IMR-90 (cell line): ENCODE results near the gene JADE3. TPM values are rescaled to one million over a fixed set of nuclear protein-coding genes. Genes with fewer than 3 reads are reported as not detected.
A peak's percentile ranks its signal among the peaks of the same experiment; 100 is the strongest.

Experiments
- ATAC-seq: fragments of 200-7000 bp; cut with Tn5 transposase; 2 replicates; pipeline ENCODE4 v1.9.1; 2020; ENCODE audit warnings: low read depth, mild to moderate bottlenecking, moderate library complexity
- BruUV-seq: library from RNA; stranded (reverse); fragments of 400-500 nt; replicated peaks from 2 replicates; lab custom pipeline; 2021; lab: Mats Ljungman, UMichigan
- CTCF ChIA-PET: fragments of 300-600 bp; formaldehyde crosslinking; extraction: SDS; loops from one replicate; lab custom pipeline; 2021; ENCODE audit warnings: antibody characterized with exemption; lab: Yijun Ruan, JAX
- POLR2A ChIA-PET: fragments of 300-600 bp; sonication (Branson Sonifier 250); formaldehyde crosslinking; loops from one replicate; lab custom pipeline; 2022; ENCODE audit warnings: antibody characterized with exemption; ENCODE audit not compliant: unreplicated experiment; lab: Charles Lee
- DNase-seq: peaks from one replicate; pipeline ENCODE4 v3.0.0; 2013
- H2AFZ ChIP-seq: replicated peaks from 2 replicates; pipeline ENCODE3; 2013; ENCODE audit warnings: low read length, mild to moderate bottlenecking; ENCODE audit not compliant: poor library complexity
- H2AK5ac ChIP-seq: 2 replicates; pipeline ENCODE4 v1.6.1; 2013; ENCODE audit warnings: low read depth, low read length, inconsistent platforms
- H2AK9ac ChIP-seq: replicated peaks from 2 replicates; pipeline ENCODE3; 2013; ENCODE audit warnings: mild to moderate bottlenecking, low read depth, low read length, moderate library complexity; ENCODE audit not compliant: poor library complexity
- H2BK120ac ChIP-seq: 2 replicates; pipeline ENCODE4 v1.6.1; 2013; ENCODE audit warnings: low read depth, low read length, inconsistent platforms
- H2BK15ac ChIP-seq: 3 replicates; pipeline ENCODE4 v1.6.1; 2013; ENCODE audit warnings: low read depth, low read length, inconsistent platforms
- H2BK20ac ChIP-seq: 2 replicates; pipeline ENCODE4 v1.6.1; 2013; ENCODE audit warnings: low read depth, mild to moderate bottlenecking, inconsistent platforms, low read length, moderate library complexity
- H2BK5ac ChIP-seq: 2 replicates; pipeline ENCODE4 v1.6.1; 2013; ENCODE audit warnings: mild to moderate bottlenecking, low read depth, low read length, inconsistent platforms; ENCODE audit not compliant: poor library complexity, severe bottlenecking
- H3K14ac ChIP-seq: replicated peaks from 2 replicates; pipeline ENCODE4 v1.6.1; 2013; ENCODE audit warnings: low read depth, low read length, inconsistent platforms
- H3K18ac ChIP-seq: 2 replicates; pipeline ENCODE4 v1.6.1; 2013; ENCODE audit warnings: low read depth, low read length, control low read depth
- H3K23ac ChIP-seq: 2 replicates; pipeline ENCODE4 v1.6.1; 2013; ENCODE audit warnings: low read depth, low read length, inconsistent platforms
- H3K27ac ChIP-seq: 2 replicates; pipeline ENCODE4 v1.5.1; 2013; ENCODE audit warnings: mild to moderate bottlenecking, control low read depth, low read length; ENCODE audit not compliant: insufficient read depth
- H3K27me3 ChIP-seq: 2 replicates; pipeline ENCODE4 v1.6.1; 2013; ENCODE audit warnings: low read length; ENCODE audit not compliant: control insufficient read depth, insufficient read depth
- H3K36me3 ChIP-seq: 2 replicates; pipeline ENCODE4 v1.6.1; 2013; ENCODE audit warnings: low read length, mixed read lengths; ENCODE audit not compliant: control insufficient read depth, insufficient read depth
- H3K4ac ChIP-seq: 2 replicates; pipeline ENCODE4 v1.6.1; 2013; ENCODE audit warnings: low read depth, low read length, inconsistent platforms
- H3K4me1 ChIP-seq: 2 replicates; pipeline ENCODE4 v1.6.1; 2013; ENCODE audit warnings: low read length, mixed read lengths; ENCODE audit not compliant: control insufficient read depth, insufficient read depth
- H3K4me2 ChIP-seq: 2 replicates; pipeline ENCODE4 v1.6.1; 2013; ENCODE audit warnings: low read depth, mild to moderate bottlenecking, control low read depth, low read length, moderate library complexity
- H3K4me3 ChIP-seq: 2 replicates; pipeline ENCODE4 v1.5.1; 2013; ENCODE audit warnings: low read depth, mild to moderate bottlenecking, control low read depth, low read length, moderate library complexity; ENCODE audit not compliant: insufficient read depth
- H3K56ac ChIP-seq: 2 replicates; pipeline ENCODE4 v1.6.1; 2013; ENCODE audit warnings: low read length, inconsistent platforms; ENCODE audit not compliant: insufficient read depth; ENCODE audit errors: extremely low read depth
- H3K79me1 ChIP-seq, 2 experiments: 2 replicates each; pipeline ENCODE4 v1.6.1; 2013; ENCODE audit warnings: low read length in 2 of 2, inconsistent platforms in 1 of 2, low read depth in 1 of 2
- H3K9ac ChIP-seq: 2 replicates; pipeline ENCODE4 v1.6.1; 2013; ENCODE audit warnings: low read depth, low read length, control low read depth
- H3K9me1 ChIP-seq: 2 replicates; pipeline ENCODE4 v1.6.1; 2013; ENCODE audit warnings: low read length, inconsistent platforms; ENCODE audit not compliant: insufficient read depth
- H3K9me3 ChIP-seq: 2 replicates; pipeline ENCODE4 v1.6.1; 2013; ENCODE audit warnings: low read length; ENCODE audit not compliant: control insufficient read depth, insufficient read depth
- H4K20me1 ChIP-seq: 2 replicates; pipeline ENCODE4 v1.6.1; 2013; ENCODE audit warnings: low read length, inconsistent platforms; ENCODE audit not compliant: insufficient read depth
- H4K5ac ChIP-seq: 2 replicates; pipeline ENCODE4 v1.6.1; 2013; ENCODE audit warnings: mild to moderate bottlenecking, low read depth, low read length, control low read depth
- H4K8ac ChIP-seq, 2 experiments: 2 replicates each; pipeline ENCODE4 v1.6.1; 2013; ENCODE audit warnings: low read depth in 2 of 2, low read length in 2 of 2, control low read depth in 1 of 2, inconsistent platforms in 1 of 2
- H4K91ac ChIP-seq: 2 replicates; pipeline ENCODE4 v1.6.1; 2013; ENCODE audit warnings: low read depth, low read length, inconsistent platforms; ENCODE audit not compliant: insufficient read depth
- BHLHE40 ChIP-seq: fragments of 150-350 bp; IDR thresholded peaks from 2 replicates; pipeline ENCODE4 v1.6.1; 2016; ENCODE audit warnings: mild to moderate bottlenecking, low read depth, low read length
- FOS ChIP-seq: fragments of 150-350 bp; IDR thresholded peaks from 2 replicates; pipeline ENCODE4 v1.6.1; 2016; ENCODE audit warnings: low read depth, low read length
- MAZ ChIP-seq: IDR thresholded peaks from 2 replicates; pipeline ENCODE4 v1.6.1; 2012; ENCODE audit warnings: low read depth, mild to moderate bottlenecking, low read length, improper control_type of control experiment, moderate library complexity, borderline replicate concordance
- MXI1 ChIP-seq: IDR thresholded peaks from 2 replicates; pipeline ENCODE4 v1.6.1; 2012; ENCODE audit warnings: low read depth, mild to moderate bottlenecking, low read length, moderate library complexity, borderline replicate concordance
- RAD21 ChIP-seq: IDR thresholded peaks from 2 replicates; pipeline ENCODE4 v1.6.1; 2012; ENCODE audit warnings: low read length, improper control_type of control experiment
- RFX5 ChIP-seq: IDR thresholded peaks from 2 replicates; pipeline ENCODE4 v1.8.0; 2012; ENCODE audit warnings: low read depth, mild to moderate bottlenecking, low read length, moderate library complexity
- WGBS, 2 experiments: methylation state at CpG; one replicate each; pipeline versions ENCODE4 v1.1.5 to v1.1.7; 2013; ENCODE audit warnings: missing lambda C conversion rate in 2 of 2; ENCODE audit not compliant: insufficient read length in 1 of 2; ENCODE audit errors: extremely low coverage in 2 of 2; 5-methylcytosine and 5-hydroxymethylcytosine counted together
- dilution Hi-C: fragments of 300-500 bp; cut with HindIII; formaldehyde crosslinking; loops from one replicate; pipeline ENCODE4 v1.14.3; 2018; ENCODE audit warnings: low sequenced_read_pairs; ENCODE audit not compliant: unreplicated experiment
- in situ Hi-C: fragments of 300-500 bp; cut with MboI; formaldehyde crosslinking; loops from 3 replicates; pipeline ENCODE4 v1.14.3; 2019; ENCODE audit warnings: low sequenced_read_pairs, inconsistent platforms, mixed read lengths
- intact Hi-C: fragments of 100-400 bp; cut with micrococcal nuclease; formaldehyde crosslinking; loops from 2 replicates; pipeline ENCODE4 v1.10.0; 2022
- polyA plus RNA-seq, 3 experiments: library from polyadenylated mRNA; depleted of rRNA; stranded (reverse); fragments of >200 nt; gene quantifications; 2 replicates each; pipeline ENCODE4 v1.2.3, GENCODE V29; 2012; ENCODE audit warnings: low replicate concordance in 1 of 3
- total RNA-seq: library from RNA; depleted of rRNA; stranded (reverse); fragments of >200 nt; gene quantifications from 2 replicates; pipeline ENCODE4 v1.2.3, GENCODE V29; 2012
- TF ChIP-seq, protein P1 (sequence below): conservative IDR thresholded peaks from 2 replicates; pipeline ENCODE4 v1.5.1; 2012; ENCODE audit warnings: mild to moderate bottlenecking, low read depth, low read length, improper control_type of control experiment
- TF ChIP-seq, protein P2 (sequence below): fragments of 150-350 bp; IDR thresholded peaks from 2 replicates; pipeline ENCODE4 v1.6.1; 2016; ENCODE audit warnings: low read depth, mild to moderate bottlenecking, low read length, moderate library complexity, borderline replicate concordance

The JADE3 gene
- total and polyA plus RNA-seq, 2 of the 4 experiments (the other 2 are of a cell fraction): 2.1 to 4.7 TPM

DNA sequence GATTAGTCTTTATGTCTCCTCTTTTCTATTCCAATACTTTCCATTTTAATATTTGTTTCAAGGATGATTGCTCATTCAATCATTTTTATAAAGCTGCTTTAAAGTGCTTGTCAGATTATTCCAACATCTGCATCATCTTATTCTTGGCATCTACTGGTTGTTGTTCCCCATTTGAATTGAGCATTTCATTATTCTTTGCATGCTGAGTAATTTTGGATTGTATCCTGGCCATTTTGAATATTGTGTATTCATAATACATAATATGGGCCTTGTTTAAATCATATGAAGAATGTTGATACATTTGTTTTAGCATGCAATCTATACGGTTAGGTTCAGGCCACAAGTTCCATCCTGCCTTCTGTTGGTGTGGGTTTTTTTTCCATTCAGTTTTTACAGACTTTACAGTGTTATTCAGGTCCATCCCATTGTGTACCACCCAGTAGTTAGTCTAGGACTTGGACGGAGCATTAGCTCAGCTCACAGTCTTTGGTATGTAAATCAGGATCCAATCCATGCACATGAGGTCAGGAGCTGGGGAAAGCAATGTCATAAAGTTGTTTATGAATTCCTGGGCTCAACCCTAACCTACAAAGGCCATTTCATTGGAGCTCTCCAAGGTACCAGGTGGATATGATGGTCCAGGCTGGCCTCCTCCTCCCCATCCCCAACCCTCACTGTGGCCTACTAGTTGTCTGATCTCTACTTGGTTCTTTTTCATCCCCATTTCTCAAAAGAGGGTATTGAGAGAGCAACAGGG, 186.3 kb downstream of the JADE3 start:
- H2AK9ac ChIP-seq: no peak overlapping the region
- no peak overlapping the region for H2AFZ ChIP-seq
- no peak overlapping the region for H2AK5ac ChIP-seq
- peaks cover 26% of the 10 kb centered on the region for H3K27me3 ChIP-seq
- ChIA-PET POLR2A (no interaction called here), CTCF (no interaction called here)
- no peaks in the 10 kb centered on the region for H4K20me1 ChIP-seq
- H2BK120ac ChIP-seq: no peak overlapping the region
- H3K18ac ChIP-seq: no peak overlapping the region
- no peak overlapping the region for H3K27ac ChIP-seq
- H3K4ac ChIP-seq: no peak overlapping the region
- 0 out of 2 replicates have a peak, but pooled peaks cover 3% of the 10 kb centered on the region for H3K9me3 ChIP-seq
- H3K14ac ChIP-seq: no peak overlapping the region
- no peak overlapping the region for H4K8ac ChIP-seq
- H3K9me1 ChIP-seq: no peaks in the 10 kb centered on the region
- H3K23ac ChIP-seq: no peak overlapping the region
- no peaks in the 10 kb centered on the region for H3K36me3 ChIP-seq
- H2BK15ac ChIP-seq: no peak overlapping the region
- no TSS peak for BruUV-seq
- no CpG with 5 or more reads among the region's 2 CpGs for WGBS, 2 experiments
- dilution Hi-C loops: no loop called here
- in situ Hi-C loops: no loop called here
- no peak overlapping the region for H2BK20ac ChIP-seq
- H3K4me1 ChIP-seq: no peaks in the 10 kb centered on the region
- no peak overlapping the region for H3K9ac ChIP-seq
- DNase-seq: no peak
- peak; percentile 35; the same call in 1 of the 2 replicates for ATAC-seq
- no peak overlapping the region for H4K5ac ChIP-seq
- H3K56ac ChIP-seq: no peak overlapping the region
- no peak overlapping the region for H3K4me3 ChIP-seq
- TF ChIP-seq FOS (no peak), RAD21 (no peak), RFX5 (no peak), BHLHE40 (no peak), MXI1 (no peak), MAZ (no peak)
- TF ChIP-seq, protein P1, sequence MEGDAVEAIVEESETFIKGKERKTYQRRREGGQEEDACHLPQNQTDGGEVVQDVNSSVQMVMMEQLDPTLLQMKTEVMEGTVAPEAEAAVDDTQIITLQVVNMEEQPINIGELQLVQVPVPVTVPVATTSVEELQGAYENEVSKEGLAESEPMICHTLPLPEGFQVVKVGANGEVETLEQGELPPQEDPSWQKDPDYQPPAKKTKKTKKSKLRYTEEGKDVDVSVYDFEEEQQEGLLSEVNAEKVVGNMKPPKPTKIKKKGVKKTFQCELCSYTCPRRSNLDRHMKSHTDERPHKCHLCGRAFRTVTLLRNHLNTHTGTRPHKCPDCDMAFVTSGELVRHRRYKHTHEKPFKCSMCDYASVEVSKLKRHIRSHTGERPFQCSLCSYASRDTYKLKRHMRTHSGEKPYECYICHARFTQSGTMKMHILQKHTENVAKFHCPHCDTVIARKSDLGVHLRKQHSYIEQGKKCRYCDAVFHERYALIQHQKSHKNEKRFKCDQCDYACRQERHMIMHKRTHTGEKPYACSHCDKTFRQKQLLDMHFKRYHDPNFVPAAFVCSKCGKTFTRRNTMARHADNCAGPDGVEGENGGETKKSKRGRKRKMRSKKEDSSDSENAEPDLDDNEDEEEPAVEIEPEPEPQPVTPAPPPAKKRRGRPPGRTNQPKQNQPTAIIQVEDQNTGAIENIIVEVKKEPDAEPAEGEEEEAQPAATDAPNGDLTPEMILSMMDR: no peak
- TF ChIP-seq, protein P2, sequence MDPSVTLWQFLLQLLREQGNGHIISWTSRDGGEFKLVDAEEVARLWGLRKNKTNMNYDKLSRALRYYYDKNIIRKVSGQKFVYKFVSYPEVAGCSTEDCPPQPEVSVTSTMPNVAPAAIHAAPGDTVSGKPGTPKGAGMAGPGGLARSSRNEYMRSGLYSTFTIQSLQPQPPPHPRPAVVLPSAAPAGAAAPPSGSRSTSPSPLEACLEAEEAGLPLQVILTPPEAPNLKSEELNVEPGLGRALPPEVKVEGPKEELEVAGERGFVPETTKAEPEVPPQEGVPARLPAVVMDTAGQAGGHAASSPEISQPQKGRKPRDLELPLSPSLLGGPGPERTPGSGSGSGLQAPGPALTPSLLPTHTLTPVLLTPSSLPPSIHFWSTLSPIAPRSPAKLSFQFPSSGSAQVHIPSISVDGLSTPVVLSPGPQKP: no peak
- H3K4me2 ChIP-seq: no peak overlapping the region
- H4K91ac ChIP-seq: no peak overlapping the region
- no peak overlapping the region for H2BK5ac ChIP-seq
- intact Hi-C loops: loop anchor here (10.0 kb wide), 1 partner anchor 544 kb away; no protein-coding TSS in a partner anchor
- H3K79me1 ChIP-seq: no peaks in the 10 kb centered on the region
